ENCODE results near the gene HTATIP2.

The HTATIP2 gene

GRCh38 chr11:20397281-20397680 lies 33.8 kb downstream of the HTATIP2 start:
- Histone ChIP-seq H3K4me3 (ENCODE audit: insufficient read depth, low read depth, low read length, poor library complexity, severe bottlenecking) (no peak overlapping the region), H3K36me3 (ENCODE audit: control insufficient read depth, insufficient read depth, low read length) (peaks cover 18% of the 10 kb centered on the region), H3K4me1 (ENCODE audit: control insufficient read depth, insufficient read depth, low read length, poor library complexity, severe bottlenecking) (no peaks in the 10 kb centered on the region), H3K27me3 (replicated peaks; ENCODE audit: control insufficient read depth, insufficient read depth, low read length, poor library complexity, severe bottlenecking) (no peaks in the 10 kb centered on the region), H3K27ac (ENCODE audit: insufficient read depth, low read length, poor library complexity, severe bottlenecking) (no peak overlapping the region), H3K9me3 (ENCODE audit: control insufficient read depth, low read length) (no peaks in the 10 kb centered on the region)
- DNase-seq = no peak

- H3K27me3 ChIP-seq (replicated peaks; ENCODE audit: control insufficient read depth, insufficient read depth, low read length, poor library complexity, severe bottlenecking) = no peaks in the 10 kb centered on the region
- no peaks in the 10 kb centered on the region for H3K4me1 ChIP-seq (ENCODE audit: control insufficient read depth, insufficient read depth, low read length, poor library complexity, severe bottlenecking)
- H3K27ac ChIP-seq (ENCODE audit: insufficient read depth, low read length, poor library complexity, severe bottlenecking) = no peak overlapping the region
- DNase-seq = no peak
- peaks cover 23% of the 10 kb centered on the region for H3K36me3 ChIP-seq (ENCODE audit: control insufficient read depth, insufficient read depth, low read length)
- H3K9me3 ChIP-seq (ENCODE audit: control insufficient read depth, low read length) = no peaks in the 10 kb centered on the region
- H3K4me3 ChIP-seq (ENCODE audit: insufficient read depth, low read depth, low read length, poor library complexity, severe bottlenecking) = no peak overlapping the region
Observed at GRCh38 chr11:20399498-20399897, 36.0 kb downstream of the HTATIP2 start.

- Histone ChIP-seq H3K9me3 (ENCODE audit: control insufficient read depth, low read length) (no peaks in the 10 kb centered on the region), H3K27ac (ENCODE audit: insufficient read depth, low read length, poor library complexity, severe bottlenecking) (no peak overlapping the region), H3K27me3 (replicated peaks; ENCODE audit: control insufficient read depth, insufficient read depth, low read length, poor library complexity, severe bottlenecking) (no peaks in the 10 kb centered on the region), H3K4me3 (ENCODE audit: insufficient read depth, low read depth, low read length, poor library complexity, severe bottlenecking) (no peak overlapping the region), H3K4me1 (ENCODE audit: control insufficient read depth, insufficient read depth, low read length, poor library complexity, severe bottlenecking) (no peaks in the 10 kb centered on the region), H3K36me3 (ENCODE audit: control insufficient read depth, insufficient read depth, low read length) (peaks cover 31% of the 10 kb centered on the region)
- DNase-seq = no peak
Observed at GRCh38 chr11:20403059-20403458, 39.5 kb downstream of the HTATIP2 start.

- Histone ChIP-seq H3K36me3 (ENCODE audit: control insufficient read depth, insufficient read depth, low read length) (peaks cover 25% of the 10 kb centered on the region), H3K9me3 (ENCODE audit: control insufficient read depth, low read length) (no peaks in the 10 kb centered on the region), H3K27ac (ENCODE audit: insufficient read depth, low read length, poor library complexity, severe bottlenecking) (no peak overlapping the region), H3K4me1 (ENCODE audit: control insufficient read depth, insufficient read depth, low read length, poor library complexity, severe bottlenecking) (no peaks in the 10 kb centered on the region), H3K27me3 (replicated peaks; ENCODE audit: control insufficient read depth, insufficient read depth, low read length, poor library complexity, severe bottlenecking) (no peaks in the 10 kb centered on the region), H3K4me3 (ENCODE audit: insufficient read depth, low read depth, low read length, poor library complexity, severe bottlenecking) (no peak overlapping the region)
- DNase-seq = no peak
Observed at GRCh38 chr11:20406484-20406883, 43.0 kb downstream of the HTATIP2 start.

GRCh38 chr11:20407344-20407743 lies 43.8 kb downstream of the HTATIP2 start:
- DNase-seq = no peak
- H3K27me3 ChIP-seq (replicated peaks; ENCODE audit: control insufficient read depth, insufficient read depth, low read length, poor library complexity, severe bottlenecking) = no peaks in the 10 kb centered on the region
- H3K4me1 ChIP-seq (ENCODE audit: control insufficient read depth, insufficient read depth, low read length, poor library complexity, severe bottlenecking) = no peaks in the 10 kb centered on the region
- H3K4me3 ChIP-seq (ENCODE audit: insufficient read depth, low read depth, low read length, poor library complexity, severe bottlenecking) = no peak overlapping the region
- H3K9me3 ChIP-seq (ENCODE audit: control insufficient read depth, low read length) = no peaks in the 10 kb centered on the region
- H3K27ac ChIP-seq (ENCODE audit: insufficient read depth, low read length, poor library complexity, severe bottlenecking) = no peak overlapping the region
- peaks cover 29% of the 10 kb centered on the region for H3K36me3 ChIP-seq (ENCODE audit: control insufficient read depth, insufficient read depth, low read length)

- no peak for DNase-seq
- H3K27ac ChIP-seq (ENCODE audit: insufficient read depth, low read length, poor library complexity, severe bottlenecking) = no peak overlapping the region
- H3K27me3 ChIP-seq (replicated peaks; ENCODE audit: control insufficient read depth, insufficient read depth, low read length, poor library complexity, severe bottlenecking) = no peaks in the 10 kb centered on the region
- H3K4me1 ChIP-seq (ENCODE audit: control insufficient read depth, insufficient read depth, low read length, poor library complexity, severe bottlenecking) = no peaks in the 10 kb centered on the region
- H3K9me3 ChIP-seq (ENCODE audit: control insufficient read depth, low read length) = no peaks in the 10 kb centered on the region
- H3K36me3 ChIP-seq (ENCODE audit: control insufficient read depth, insufficient read depth, low read length) = peaks cover 8% of the 10 kb centered on the region
- no peak overlapping the region for H3K4me3 ChIP-seq (ENCODE audit: insufficient read depth, low read depth, low read length, poor library complexity, severe bottlenecking)
Observed at GRCh38 chr11:20415432-20415831, 51.9 kb downstream of the HTATIP2 start.

- H3K4me1 ChIP-seq (ENCODE audit: control insufficient read depth, insufficient read depth, low read length, poor library complexity, severe bottlenecking) = no peaks in the 10 kb centered on the region
- no peak for DNase-seq
- peaks cover 7% of the 10 kb centered on the region for H3K36me3 ChIP-seq (ENCODE audit: control insufficient read depth, insufficient read depth, low read length)
- H3K27me3 ChIP-seq (replicated peaks; ENCODE audit: control insufficient read depth, insufficient read depth, low read length, poor library complexity, severe bottlenecking) = no peaks in the 10 kb centered on the region
- H3K4me3 ChIP-seq (ENCODE audit: insufficient read depth, low read depth, low read length, poor library complexity, severe bottlenecking) = no peak overlapping the region
- no peaks in the 10 kb centered on the region for H3K9me3 ChIP-seq (ENCODE audit: control insufficient read depth, low read length)
- H3K27ac ChIP-seq (ENCODE audit: insufficient read depth, low read length, poor library complexity, severe bottlenecking) = no peak overlapping the region
Observed at GRCh38 chr11:20417771-20418170, 54.3 kb downstream of the HTATIP2 start.

- no peaks in the 10 kb centered on the region for H3K9me3 ChIP-seq (ENCODE audit: control insufficient read depth, low read length)
- H3K4me3 ChIP-seq (ENCODE audit: insufficient read depth, low read depth, low read length, poor library complexity, severe bottlenecking) = no peak overlapping the region
- H3K36me3 ChIP-seq (ENCODE audit: control insufficient read depth, insufficient read depth, low read length) = peaks cover 8% of the 10 kb centered on the region
- H3K4me1 ChIP-seq (ENCODE audit: control insufficient read depth, insufficient read depth, low read length, poor library complexity, severe bottlenecking) = no peaks in the 10 kb centered on the region
- no peak overlapping the region for H3K27ac ChIP-seq (ENCODE audit: insufficient read depth, low read length, poor library complexity, severe bottlenecking)
- DNase-seq = no peak
- no peaks in the 10 kb centered on the region for H3K27me3 ChIP-seq (replicated peaks; ENCODE audit: control insufficient read depth, insufficient read depth, low read length, poor library complexity, severe bottlenecking)
Observed at GRCh38 chr11:20421946-20422345, 58.4 kb downstream of the HTATIP2 start.

GRCh38 chr11:20429216-20429615 lies 65.7 kb downstream of the HTATIP2 start:
- Histone ChIP-seq H3K27me3 (replicated peaks; ENCODE audit: control insufficient read depth, insufficient read depth, low read length, poor library complexity, severe bottlenecking) (no peaks in the 10 kb centered on the region), H3K4me1 (ENCODE audit: control insufficient read depth, insufficient read depth, low read length, poor library complexity, severe bottlenecking) (no peaks in the 10 kb centered on the region), H3K4me3 (ENCODE audit: insufficient read depth, low read depth, low read length, poor library complexity, severe bottlenecking) (no peak overlapping the region), H3K27ac (ENCODE audit: insufficient read depth, low read length, poor library complexity, severe bottlenecking) (no peak overlapping the region), H3K36me3 (ENCODE audit: control insufficient read depth, insufficient read depth, low read length) (peaks cover 16% of the 10 kb centered on the region), H3K9me3 (ENCODE audit: control insufficient read depth, low read length) (no peaks in the 10 kb centered on the region)
- DNase-seq = no peak

Data from effector memory CD4-positive, alpha-beta T cell (primary cell).